ENCODE results near the gene TNIK. TPM values are rescaled to one million over a fixed set of nuclear protein-coding genes. Genes with fewer than 3 reads are reported as not detected.

TNIK gene
- total RNA-seq, 1 donor from 2014 or later: 5.7 TPM

- DNase-seq: peak; percentile 26
Observed at GRCh38 chr3:171186817-171187500, 273.2 kb downstream of the TNIK start.

GRCh38 chr3:171186383-171186782 lies 273.8 kb downstream of the TNIK start:
- DNase-seq: no peak

GRCh38 chr3:171185959-171186358 lies 274.2 kb downstream of the TNIK start:
- DNase-seq: no peak

- DNase-seq: no peak
Observed at GRCh38 chr3:171184372-171184771, 275.8 kb downstream of the TNIK start.

- no peak for DNase-seq
Observed at GRCh38 chr3:171183042-171183441, 277.2 kb downstream of the TNIK start.

GRCh38 chr3:171181907-171182690 lies 278.1 kb downstream of the TNIK start:
- no peak for DNase-seq

- no peak for DNase-seq
Observed at GRCh38 chr3:171178714-171179113, 281.5 kb downstream of the TNIK start.

- DNase-seq: no peak
Observed at GRCh38 chr3:171177553-171177952, 282.7 kb downstream of the TNIK start.

- no peak for DNase-seq
Observed at GRCh38 chr3:171177056-171177455, 283.1 kb downstream of the TNIK start.

- DNase-seq: no peak
Observed at GRCh38 chr3:171176244-171176933, 283.8 kb downstream of the TNIK start.

GRCh38 chr3:171175741-171176234 lies 284.4 kb downstream of the TNIK start:
- DNase-seq: peak; percentile 7

- peak; percentile 14 for DNase-seq
Observed at GRCh38 chr3:171173736-171174135, 286.5 kb downstream of the TNIK start.

GRCh38 chr3:171172070-171172469 lies 288.1 kb downstream of the TNIK start:
- no peak for DNase-seq

GRCh38 chr3:171169866-171170265 lies 290.3 kb downstream of the TNIK start:
- no peak for DNase-seq

- no peak for DNase-seq
Observed at GRCh38 chr3:171169443-171169842, 290.8 kb downstream of the TNIK start.

GRCh38 chr3:171168551-171168950 lies 291.7 kb downstream of the TNIK start:
- DNase-seq: no peak

- no peak for DNase-seq
Observed at GRCh38 chr3:171168086-171168485, 292.1 kb downstream of the TNIK start.

GRCh38 chr3:171165983-171166382 lies 294.2 kb downstream of the TNIK start:
- no peak for DNase-seq

GRCh38 chr3:171165499-171165921 lies 294.7 kb downstream of the TNIK start:
- DNase-seq: no peak

GRCh38 chr3:171164067-171164465 lies 296.1 kb downstream of the TNIK start:
- no peak for DNase-seq

GRCh38 chr3:171163101-171164066 lies 296.8 kb downstream of the TNIK start:
- no peak for DNase-seq

- no peak for DNase-seq
Observed at GRCh38 chr3:171160325-171160724, 299.9 kb downstream of the TNIK start.
